Measurements from ENCODE around the gene FLT3. TPM values are rescaled to one million over a fixed set of nuclear protein-coding genes. Genes with fewer than 3 reads are reported as not detected.
A peak's percentile ranks its signal among the peaks of the same experiment; 100 is the strongest.

Gene FLT3
- total and polyA plus RNA-seq, 2 experiments from 2014 or later, result 0.10 to 0.29 TPM

GRCh38 chr13:28055357-28055756 is 45.0 kb downstream of the FLT3 start:
- H3K4me1 ChIP-seq (ENCODE audit: insufficient read depth), result no peaks in the 10 kb centered on the region
- H3K9me3 ChIP-seq (ENCODE audit: low read depth), result no peaks in the 10 kb centered on the region
- TF ChIP-seq EZH2 (IDR thresholded peaks at IDR 0.05; ENCODE audit: borderline replicate concordance), result no peak
- TF ChIP-seq EZH2phosphoT487 (IDR thresholded peaks at IDR 0.05; ENCODE audit: low read depth, severe bottlenecking, unreplicated experiment), result no peak
- TF ChIP-seq, protein P1, sequence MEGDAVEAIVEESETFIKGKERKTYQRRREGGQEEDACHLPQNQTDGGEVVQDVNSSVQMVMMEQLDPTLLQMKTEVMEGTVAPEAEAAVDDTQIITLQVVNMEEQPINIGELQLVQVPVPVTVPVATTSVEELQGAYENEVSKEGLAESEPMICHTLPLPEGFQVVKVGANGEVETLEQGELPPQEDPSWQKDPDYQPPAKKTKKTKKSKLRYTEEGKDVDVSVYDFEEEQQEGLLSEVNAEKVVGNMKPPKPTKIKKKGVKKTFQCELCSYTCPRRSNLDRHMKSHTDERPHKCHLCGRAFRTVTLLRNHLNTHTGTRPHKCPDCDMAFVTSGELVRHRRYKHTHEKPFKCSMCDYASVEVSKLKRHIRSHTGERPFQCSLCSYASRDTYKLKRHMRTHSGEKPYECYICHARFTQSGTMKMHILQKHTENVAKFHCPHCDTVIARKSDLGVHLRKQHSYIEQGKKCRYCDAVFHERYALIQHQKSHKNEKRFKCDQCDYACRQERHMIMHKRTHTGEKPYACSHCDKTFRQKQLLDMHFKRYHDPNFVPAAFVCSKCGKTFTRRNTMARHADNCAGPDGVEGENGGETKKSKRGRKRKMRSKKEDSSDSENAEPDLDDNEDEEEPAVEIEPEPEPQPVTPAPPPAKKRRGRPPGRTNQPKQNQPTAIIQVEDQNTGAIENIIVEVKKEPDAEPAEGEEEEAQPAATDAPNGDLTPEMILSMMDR (IDR thresholded peaks at IDR 0.05; ENCODE audit: poor library complexity), result no peak
- H3K4me2 ChIP-seq, result no peak overlapping the region
- no peak overlapping the region for H2AFZ ChIP-seq
- no peaks in the 10 kb centered on the region for H3K36me3 ChIP-seq (replicated peaks; ENCODE audit: insufficient read depth, low read depth)
- H4K20me1 ChIP-seq (ENCODE audit: insufficient read depth, poor library complexity, severe bottlenecking), result no peaks in the 10 kb centered on the region
- no peaks in the 10 kb centered on the region for H3K27me3 ChIP-seq
- WGBS (ENCODE audit: low lambda C conversion rate, missing lambda C conversion rate), result 92% methylated on average over 2 of the region's 2 CpGs
- H3K9me2 ChIP-seq (replicated peaks; ENCODE audit: insufficient read depth), result no peaks in the 10 kb centered on the region
- H3K4me3 ChIP-seq, result no peak overlapping the region
- H3K79me2 ChIP-seq, result no peaks in the 10 kb centered on the region
- H3K27ac ChIP-seq, result no peak overlapping the region
- no peak for DNase-seq (ENCODE audit: low spot score)

GRCh38 chr13:28052945-28053344 is 47.4 kb downstream of the FLT3 start:
- H3K27ac ChIP-seq, result no peak overlapping the region
- H3K4me2 ChIP-seq, result no peak overlapping the region
- no peak overlapping the region for H3K4me3 ChIP-seq
- DNase-seq (ENCODE audit: low spot score), result no peak
- no peaks in the 10 kb centered on the region for H3K4me1 ChIP-seq (ENCODE audit: insufficient read depth)
- no peaks in the 10 kb centered on the region for H3K9me3 ChIP-seq (ENCODE audit: low read depth)
- TF ChIP-seq, protein P1 (IDR thresholded peaks at IDR 0.05; ENCODE audit: poor library complexity), result no peak
- TF ChIP-seq EZH2 (IDR thresholded peaks at IDR 0.05; ENCODE audit: borderline replicate concordance) (no peak), EZH2phosphoT487 (IDR thresholded peaks at IDR 0.05; ENCODE audit: low read depth, severe bottlenecking, unreplicated experiment) (no peak)
- no peaks in the 10 kb centered on the region for H3K79me2 ChIP-seq
- H2AFZ ChIP-seq, result no peak overlapping the region
- H3K9me2 ChIP-seq (replicated peaks; ENCODE audit: insufficient read depth), result no peaks in the 10 kb centered on the region
- H3K27me3 ChIP-seq, result no peaks in the 10 kb centered on the region
- H4K20me1 ChIP-seq (ENCODE audit: insufficient read depth, poor library complexity, severe bottlenecking), result no peaks in the 10 kb centered on the region
- no peaks in the 10 kb centered on the region for H3K36me3 ChIP-seq (replicated peaks; ENCODE audit: insufficient read depth, low read depth)

DNA sequence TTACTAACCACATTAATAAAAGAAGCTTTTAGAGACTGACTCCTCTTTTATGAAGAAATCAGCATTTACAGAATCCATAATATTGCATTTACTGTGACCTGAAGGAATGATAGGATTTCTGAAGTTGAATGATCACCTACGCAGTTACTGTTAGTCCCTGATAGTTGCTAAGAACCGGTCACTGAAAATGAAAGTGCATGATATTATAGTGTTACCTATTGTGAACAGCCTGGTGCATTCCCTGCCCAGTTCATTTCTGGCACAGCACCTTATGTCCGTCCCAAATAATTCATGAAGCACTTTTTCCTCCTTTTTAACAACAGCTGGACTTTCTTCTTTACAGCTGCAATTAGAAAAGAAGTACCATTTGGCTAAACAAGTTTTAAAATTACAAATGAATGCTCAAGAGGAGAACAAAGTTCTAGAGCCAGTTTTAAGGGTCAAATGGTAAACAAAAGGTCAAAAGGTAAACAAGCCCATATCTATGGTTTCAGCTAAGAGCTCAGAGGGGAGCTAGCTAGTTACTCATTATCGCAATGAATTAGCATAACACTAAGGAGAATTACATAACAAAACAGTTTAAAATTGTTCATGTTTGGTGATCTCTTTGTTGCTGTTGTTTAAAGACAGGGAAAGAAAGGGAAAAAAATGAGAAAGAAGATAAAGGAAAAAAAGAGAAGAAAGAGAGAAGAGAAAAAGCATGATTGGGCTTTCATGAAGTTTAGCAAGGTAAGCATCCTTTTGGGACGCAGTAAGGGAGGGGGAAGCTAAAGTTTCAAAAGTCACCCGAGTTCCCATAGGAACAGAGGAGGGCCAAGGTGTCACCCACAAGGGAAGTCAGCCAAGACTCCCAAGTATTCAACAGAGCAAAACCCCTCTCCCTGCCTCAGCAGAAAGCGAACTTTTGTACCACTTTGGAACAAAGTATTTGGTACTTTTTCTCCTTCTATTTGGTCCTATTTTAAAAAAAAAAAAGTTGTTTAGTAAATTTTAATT is 50.2 kb downstream of the FLT3 start:
- no peak overlapping the region for H3K27ac ChIP-seq
- no peaks in the 10 kb centered on the region for H3K9me2 ChIP-seq (replicated peaks; ENCODE audit: insufficient read depth)
- DNase-seq (ENCODE audit: low spot score), result no peak
- 32% methylated on average over 7 of the region's 7 CpGs for WGBS (ENCODE audit: low lambda C conversion rate, missing lambda C conversion rate)
- no peaks in the 10 kb centered on the region for H3K4me1 ChIP-seq (ENCODE audit: insufficient read depth)
- H3K9me3 ChIP-seq (ENCODE audit: low read depth), result no peaks in the 10 kb centered on the region
- H4K20me1 ChIP-seq (ENCODE audit: insufficient read depth, poor library complexity, severe bottlenecking), result no peaks in the 10 kb centered on the region
- TF ChIP-seq, protein P1 (IDR thresholded peaks at IDR 0.05; ENCODE audit: poor library complexity), result no peak
- TF ChIP-seq EZH2 (IDR thresholded peaks at IDR 0.05; ENCODE audit: borderline replicate concordance), result no peak
- no peak for TF ChIP-seq EZH2phosphoT487 (IDR thresholded peaks at IDR 0.05; ENCODE audit: low read depth, severe bottlenecking, unreplicated experiment)
- H3K79me2 ChIP-seq, result no peaks in the 10 kb centered on the region
- H3K27me3 ChIP-seq, result no peaks in the 10 kb centered on the region
- H2AFZ ChIP-seq, result no peak overlapping the region
- no peaks in the 10 kb centered on the region for H3K36me3 ChIP-seq (replicated peaks; ENCODE audit: insufficient read depth, low read depth)
- H3K4me3 ChIP-seq, result no peak overlapping the region
- peak overlapping the region; percentile 5 for H3K4me2 ChIP-seq

Data from hepatocyte (in vitro differentiated cells).